Measurements from ENCODE around the gene BICDL1. TPM values are rescaled to one million over a fixed set of nuclear protein-coding genes. Genes with fewer than 3 reads are reported as not detected.

BICDL1 gene
- 2.6 to 5.1 TPM (median 4.5 TPM) in 5 replicates for total RNA-seq (2022; extraction: Qiagen RNA extraction)

GRCh38 chr12:119988472-119989360 is at the start of gene BICDL1:
TSS of gene BICDL1 (plus strand) at chr12:119989236. CDS start at chr12:119989869, 633 bp downstream.

GRCh38 chr12:120116441-120116791 is 127.4 kb downstream of the BICDL1 start, which contains the start of gene RAB35:
TSS of gene RAB35 (minus strand) at chr12:120116753. CDS start at chr12:120116650, 103 bp downstream.

Other genes starting within 250 kb of the BICDL1 start
- 7.8 to 16.8 TPM (median 13.7 TPM) in 5 replicates for gene CIT, start 111.9 kb upstream of the BICDL1 start, total RNA-seq (2022; extraction: Qiagen RNA extraction)
- 62.8 to 86.2 TPM (median 85.4 TPM) in 5 replicates for gene RAB35, start 127.5 kb downstream of the BICDL1 start, total RNA-seq (2022; extraction: Qiagen RNA extraction)
- gene GCN1, start 205.5 kb downstream of the BICDL1 start, total RNA-seq (2022; extraction: Qiagen RNA extraction): 35.5 to 64.4 TPM (median 61.2 TPM) in 5 replicates
- 3,199 to 3,437 TPM (median 3,274 TPM) in 5 replicates for gene RPLP0, start 211.9 kb downstream of the BICDL1 start, total RNA-seq (2022; extraction: Qiagen RNA extraction)